CD14-positive monocyte (primary cell): ENCODE measurements around the gene FLOT1. TPM values are rescaled to one million over a fixed set of nuclear protein-coding genes. Genes with fewer than 3 reads are reported as not detected.
A peak's percentile ranks its signal among the peaks of the same experiment; 100 is the strongest.

ENCODE experiments used
- DNase-seq, 3 donors: peaks; one replicate each; pipeline ENCODE4 v3.0.0-alpha.2; 2011 to 2022
- H2AFZ ChIP-seq: 2 replicates; pipeline ENCODE4 v1.6.0; 2012; ENCODE audit warnings: mild to moderate bottlenecking, low read depth, low read length, inconsistent platforms; ENCODE audit not compliant: insufficient read depth, poor library complexity, severe bottlenecking
- H3K27ac ChIP-seq, 2 donors: 1 replicate in 1 of 2; 2 replicates in 1 of 2; pipeline ENCODE4 v1.5.1; 2012 to 2013; ENCODE audit warnings: low read length in 2 of 2, control low read depth in 1 of 2, inconsistent platforms in 1 of 2, low read depth in 1 of 2, mild to moderate bottlenecking in 1 of 2
- H3K27me3 ChIP-seq, 2 donors: one replicate each; pipeline versions ENCODE4 v1.6.0 to v1.6.1; 2011 to 2013; ENCODE audit warnings: low read length in 2 of 2; ENCODE audit not compliant: control insufficient read depth in 2 of 2, insufficient read depth in 2 of 2
- H3K36me3 ChIP-seq, 2 donors: replicated peaks in 1 of 2; 1 replicate in 1 of 2; 2 replicates in 1 of 2; pipeline versions ENCODE4 v1.5.1 to v1.6.1; 2012 to 2013; ENCODE audit warnings: low read length in 2 of 2, control low read depth in 1 of 2, inconsistent platforms in 1 of 2, mild to moderate bottlenecking in 1 of 2; ENCODE audit not compliant: insufficient read depth in 2 of 2, control insufficient read depth in 1 of 2
- H3K4me1 ChIP-seq, 2 donors: 1 replicate in 1 of 2; 2 replicates in 1 of 2; pipeline versions ENCODE4 v1.5.1 to v1.6.1; 2012 to 2013; ENCODE audit warnings: low read length in 2 of 2, control low read depth in 1 of 2, inconsistent platforms in 1 of 2, mild to moderate bottlenecking in 1 of 2, moderate library complexity in 1 of 2; ENCODE audit not compliant: insufficient read depth in 2 of 2, control insufficient read depth in 1 of 2
- H3K4me2 ChIP-seq: replicated peaks from 2 replicates; pipeline ENCODE3; 2012; ENCODE audit warnings: low read length, moderate library complexity, mild to moderate bottlenecking; ENCODE audit not compliant: poor library complexity, severe bottlenecking; ENCODE audit errors: extremely low read depth
- H3K4me3 ChIP-seq, 3 experiments: fragments of 200-600 bp in 1 of 3; sonication (generic) in 1 of 3; replicated peaks in 1 of 3; 1 replicate in 2 of 3; 2 replicates in 1 of 3; pipeline ENCODE4 v1.5.1; 2011 to 2013; ENCODE audit warnings: low read length in 3 of 3, mild to moderate bottlenecking in 3 of 3, control low read depth in 2 of 3, low read depth in 2 of 3, inconsistent platforms in 1 of 3, moderate library complexity in 1 of 3
- H3K79me2 ChIP-seq: 2 replicates; pipeline ENCODE4 v1.6.0; 2012; ENCODE audit warnings: mild to moderate bottlenecking, control low read depth, inconsistent platforms, low read length, moderate library complexity; ENCODE audit not compliant: insufficient read depth
- H3K9ac ChIP-seq: 2 replicates; pipeline ENCODE4 v1.6.0; 2017; ENCODE audit warnings: low read length, mild to moderate bottlenecking; ENCODE audit not compliant: insufficient read depth, poor library complexity, severe bottlenecking
- H3K9me3 ChIP-seq, 2 donors: replicated peaks in 1 of 2; 1 replicate in 1 of 2; 2 replicates in 1 of 2; pipeline versions ENCODE4 v1.5.1 to v1.6.1; 2012 to 2013; ENCODE audit warnings: low read length in 2 of 2, control low read depth in 1 of 2; ENCODE audit not compliant: control insufficient read depth in 1 of 2, insufficient read depth in 1 of 2
- H4K20me1 ChIP-seq: 2 replicates; pipeline ENCODE4 v1.6.0; 2012; ENCODE audit warnings: mild to moderate bottlenecking, low read length, control low read depth, moderate library complexity; ENCODE audit not compliant: insufficient read depth
- H3K27ac Mint-ChIP-seq, 7 donors: one replicate each; pipeline ENCODE4 v1.8.0; 2020; ENCODE audit warnings: mild to moderate bottlenecking in 7 of 7, mixed read lengths in 7 of 7, moderate library complexity in 6 of 7, inconsistent platforms in 2 of 7
- H3K27me3 Mint-ChIP-seq, 3 donors: one replicate each; pipeline ENCODE4 v1.8.0; 2021 to 2022; ENCODE audit warnings: low read depth in 3 of 3, mild to moderate bottlenecking in 3 of 3, mixed read lengths in 3 of 3, moderate library complexity in 3 of 3, inconsistent platforms in 1 of 3
- H3K36me3 Mint-ChIP-seq, 2 donors: one replicate each; pipeline ENCODE4 v1.8.0; 2020; ENCODE audit warnings: mixed read lengths in 2 of 2, inconsistent platforms in 1 of 2, mild to moderate bottlenecking in 1 of 2
- H3K4me1 Mint-ChIP-seq: one replicate; pipeline ENCODE4 v1.8.0; 2020; ENCODE audit warnings: mild to moderate bottlenecking, mixed read lengths
- H3K4me3 Mint-ChIP-seq, 2 donors: one replicate each; pipeline ENCODE4 v1.8.0; 2020; ENCODE audit warnings: mild to moderate bottlenecking in 2 of 2, mixed read lengths in 2 of 2, moderate library complexity in 1 of 2
- H3K9me3 Mint-ChIP-seq, 7 donors: one replicate each; pipeline ENCODE4 v1.8.0; 2020 to 2022; ENCODE audit warnings: mixed read lengths in 7 of 7, mild to moderate bottlenecking in 6 of 7, moderate library complexity in 6 of 7, inconsistent platforms in 2 of 7
- WGBS: methylation state at CpG from one replicate; pipeline ENCODE4 v1.1.5; 2013; ENCODE audit warnings: missing lambda C conversion rate; ENCODE audit not compliant: insufficient coverage; 5-methylcytosine and 5-hydroxymethylcytosine counted together
- intact Hi-C, 2 donors: fragments of 100-400 bp; cut with micrococcal nuclease; formaldehyde crosslinking; loops; one replicate each; pipeline versions ENCODE4 v1.15.0 to v1.15.1; 2023
- polyA plus RNA-seq, 3 donors: library from polyadenylated mRNA; depleted of rRNA in 1 of 3; unstranded in 2 of 3; stranded (reverse) in 1 of 3; fragments of 300-500 nt in 2 of 3; fragments of >200 nt in 1 of 3; fragmentation: Illumina TruSeq in 2 of 3; gene quantifications; 1 replicate in 2 of 3; 2 replicates in 1 of 3; pipeline ENCODE4 v1.2.3, GENCODE V29; 2012 to 2021
- TF ChIP-seq, protein P1 (sequence below): fragments of 200-600 bp; IDR thresholded peaks from one replicate; pipeline ENCODE4 v1.8.0; 2022; ENCODE audit warnings: antibody characterized with exemption, mild to moderate bottlenecking

Gene FLOT1
- polyA plus RNA-seq, 3 donors, result 124 to 153 (median 132) TPM

DNA sequence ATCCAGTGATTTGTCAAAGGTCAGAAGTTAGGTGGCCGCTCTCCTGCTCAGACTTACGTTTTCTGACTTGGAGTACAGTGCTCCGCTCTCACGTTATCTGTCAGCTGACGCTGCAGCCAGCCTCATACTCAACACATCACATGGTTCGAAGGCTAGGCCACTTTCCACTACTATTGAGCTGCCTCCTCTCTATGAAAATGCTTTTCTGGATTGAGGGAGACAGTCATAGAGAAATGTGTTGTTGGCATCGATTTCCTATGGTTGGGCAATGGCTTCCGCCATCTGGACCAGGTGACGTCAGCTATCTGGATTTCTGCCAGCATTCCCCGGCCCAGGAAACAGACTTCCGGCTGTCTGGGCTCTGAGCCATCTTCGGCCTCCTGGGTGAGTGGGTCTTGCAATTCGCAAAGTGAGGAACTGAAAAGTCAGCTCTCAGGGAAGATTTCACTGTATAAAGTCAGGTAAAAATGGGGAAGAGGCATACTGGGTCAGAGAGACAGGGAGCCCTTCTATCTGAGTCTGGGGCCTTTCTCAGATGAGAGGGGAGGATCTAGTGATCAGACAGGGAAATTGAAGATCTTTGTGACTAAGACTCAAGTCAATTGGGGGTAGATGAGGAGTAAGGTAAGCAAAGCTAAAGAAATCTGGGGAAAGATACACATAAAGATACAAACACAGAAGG lies 39.4 kb upstream of the FLOT1 start:
- Histone ChIP-seq H3K79me2 (no peaks in the 10 kb centered on the region), H4K20me1 (no peaks in the 10 kb centered on the region), H3K4me2 (peak overlapping the region; percentile 58), H2AFZ (no peak overlapping the region), H3K4me3 (peak overlapping the region in 1 of 3 experiments; percentile 53), H3K27ac (peak overlapping the region; percentile 91 to 98), H3K9ac (peak overlapping the region; percentile 62), H3K36me3 (no peaks in the 10 kb centered on the region), H3K9me3 (no peaks in the 10 kb centered on the region), H3K27me3 (no peaks in the 10 kb centered on the region), H3K4me1 (peaks cover 99 to 100% of the 10 kb centered on the region in 2 donors)
- intact Hi-C loops, result loop anchor here (2.0 to 5.0 kb wide), 2 partner anchors 35 to 39 kb away; partner anchors contain the start of gene FLOT1 (in 1 of the 2)
- 0% methylated on average over 6 of the region's 13 CpGs for WGBS
- DNase-seq, result peak; percentile 98 to 99 (median 99)
- peaks cover 92% of the 10 kb centered on the region for H3K4me1 Mint-ChIP-seq
- peaks cover 4 to 9% of the 10 kb centered on the region in 2 donors for H3K36me3 Mint-ChIP-seq
- H3K27me3 Mint-ChIP-seq, result no peaks in the 10 kb centered on the region
- H3K27ac Mint-ChIP-seq, result peak overlapping the region; percentile 95 to 100 (median 99)
- TF ChIP-seq, protein P1, sequence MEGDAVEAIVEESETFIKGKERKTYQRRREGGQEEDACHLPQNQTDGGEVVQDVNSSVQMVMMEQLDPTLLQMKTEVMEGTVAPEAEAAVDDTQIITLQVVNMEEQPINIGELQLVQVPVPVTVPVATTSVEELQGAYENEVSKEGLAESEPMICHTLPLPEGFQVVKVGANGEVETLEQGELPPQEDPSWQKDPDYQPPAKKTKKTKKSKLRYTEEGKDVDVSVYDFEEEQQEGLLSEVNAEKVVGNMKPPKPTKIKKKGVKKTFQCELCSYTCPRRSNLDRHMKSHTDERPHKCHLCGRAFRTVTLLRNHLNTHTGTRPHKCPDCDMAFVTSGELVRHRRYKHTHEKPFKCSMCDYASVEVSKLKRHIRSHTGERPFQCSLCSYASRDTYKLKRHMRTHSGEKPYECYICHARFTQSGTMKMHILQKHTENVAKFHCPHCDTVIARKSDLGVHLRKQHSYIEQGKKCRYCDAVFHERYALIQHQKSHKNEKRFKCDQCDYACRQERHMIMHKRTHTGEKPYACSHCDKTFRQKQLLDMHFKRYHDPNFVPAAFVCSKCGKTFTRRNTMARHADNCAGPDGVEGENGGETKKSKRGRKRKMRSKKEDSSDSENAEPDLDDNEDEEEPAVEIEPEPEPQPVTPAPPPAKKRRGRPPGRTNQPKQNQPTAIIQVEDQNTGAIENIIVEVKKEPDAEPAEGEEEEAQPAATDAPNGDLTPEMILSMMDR, result no peak
- H3K4me3 Mint-ChIP-seq, result peak overlapping the region in 1 of 2 donors; percentile 78
- H3K9me3 Mint-ChIP-seq, result peaks cover 0 to 2% (median 0%) of the 10 kb centered on the region in 7 donors

DNA sequence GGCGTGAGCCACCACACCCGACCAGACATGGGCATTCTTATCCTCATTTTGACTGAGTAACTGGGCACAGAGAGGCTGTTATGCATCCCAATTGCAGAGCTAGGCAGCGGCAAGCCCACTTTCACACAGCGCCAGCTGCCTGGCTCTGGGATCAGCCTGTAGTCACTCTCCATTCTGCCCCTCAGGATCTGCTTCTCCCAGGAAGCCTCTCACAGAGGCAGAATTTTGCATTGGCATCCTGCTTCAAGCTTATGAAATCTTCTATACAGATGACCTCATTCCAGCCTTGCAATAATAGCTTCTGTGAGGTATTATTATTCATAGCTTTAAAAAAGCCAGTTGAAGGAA lies 38.9 kb upstream of the FLOT1 start:
- Histone ChIP-seq H3K79me2 (no peaks in the 10 kb centered on the region), H3K4me3 (peak overlapping the region in 1 of 3 experiments; percentile 53), H3K27me3 (no peaks in the 10 kb centered on the region), H3K27ac (peak overlapping the region; percentile 91 to 98), H3K4me2 (peak overlapping the region; percentile 58), H3K36me3 (no peaks in the 10 kb centered on the region), H4K20me1 (no peaks in the 10 kb centered on the region), H3K4me1 (peaks cover 99 to 100% of the 10 kb centered on the region in 2 donors), H3K9ac (peak overlapping the region; percentile 62), H2AFZ (no peak overlapping the region), H3K9me3 (no peaks in the 10 kb centered on the region)
- Mint-ChIP-seq H3K4me3 (peak overlapping the region; percentile 12 to 78), H3K36me3 (peaks cover 4 to 9% of the 10 kb centered on the region in 2 donors), H3K27ac (peak overlapping the region; percentile 95 to 100 (median 99)), H3K4me1 (peaks cover 92% of the 10 kb centered on the region), H3K27me3 (no peaks in the 10 kb centered on the region), H3K9me3 (peaks cover 0 to 2% (median 0%) of the 10 kb centered on the region in 7 donors)
- TF ChIP-seq, protein P1, result no peak
- 79% methylated on average over 4 of the region's 4 CpGs for WGBS
- peak in 1 of 3 donors; percentile 95 for DNase-seq
- intact Hi-C loops, result loop anchor here in 1 of 2 donors (5.0 kb wide), 1 partner anchor 36 kb away; no protein-coding TSS in a partner anchor
